IMR-90 (cell line): ENCODE measurements around the gene GPC5. TPM values are rescaled to one million over a fixed set of nuclear protein-coding genes. Genes with fewer than 3 reads are reported as not detected.

ENCODE experiments used
- ATAC-seq: fragments of 200-7000 bp; cut with Tn5 transposase; 2 replicates; pipeline ENCODE4 v1.9.1; 2020; ENCODE audit warnings: low read depth, mild to moderate bottlenecking, moderate library complexity
- BruUV-seq: library from RNA; stranded (reverse); fragments of 400-500 nt; replicated peaks from 2 replicates; lab custom pipeline; 2021; lab: Mats Ljungman, UMichigan
- CTCF ChIA-PET: fragments of 300-600 bp; formaldehyde crosslinking; extraction: SDS; loops from one replicate; lab custom pipeline; 2021; ENCODE audit warnings: antibody characterized with exemption; lab: Yijun Ruan, JAX
- POLR2A ChIA-PET: fragments of 300-600 bp; sonication (Branson Sonifier 250); formaldehyde crosslinking; loops from one replicate; lab custom pipeline; 2022; ENCODE audit warnings: antibody characterized with exemption; ENCODE audit not compliant: unreplicated experiment; lab: Charles Lee
- DNase-seq: peaks from one replicate; pipeline ENCODE4 v3.0.0; 2013
- H2AFZ ChIP-seq: replicated peaks from 2 replicates; pipeline ENCODE3; 2013; ENCODE audit warnings: low read length, mild to moderate bottlenecking; ENCODE audit not compliant: poor library complexity
- H2AK5ac ChIP-seq: 2 replicates; pipeline ENCODE4 v1.6.1; 2013; ENCODE audit warnings: low read depth, low read length, inconsistent platforms
- H2AK9ac ChIP-seq: replicated peaks from 2 replicates; pipeline ENCODE3; 2013; ENCODE audit warnings: mild to moderate bottlenecking, low read depth, low read length, moderate library complexity; ENCODE audit not compliant: poor library complexity
- H2BK120ac ChIP-seq: 2 replicates; pipeline ENCODE4 v1.6.1; 2013; ENCODE audit warnings: low read depth, low read length, inconsistent platforms
- H2BK15ac ChIP-seq: 3 replicates; pipeline ENCODE4 v1.6.1; 2013; ENCODE audit warnings: low read depth, low read length, inconsistent platforms
- H2BK20ac ChIP-seq: 2 replicates; pipeline ENCODE4 v1.6.1; 2013; ENCODE audit warnings: low read depth, mild to moderate bottlenecking, inconsistent platforms, low read length, moderate library complexity
- H2BK5ac ChIP-seq: 2 replicates; pipeline ENCODE4 v1.6.1; 2013; ENCODE audit warnings: mild to moderate bottlenecking, low read depth, low read length, inconsistent platforms; ENCODE audit not compliant: poor library complexity, severe bottlenecking
- H3K14ac ChIP-seq: replicated peaks from 2 replicates; pipeline ENCODE4 v1.6.1; 2013; ENCODE audit warnings: low read depth, low read length, inconsistent platforms
- H3K18ac ChIP-seq: 2 replicates; pipeline ENCODE4 v1.6.1; 2013; ENCODE audit warnings: low read depth, low read length, control low read depth
- H3K23ac ChIP-seq: 2 replicates; pipeline ENCODE4 v1.6.1; 2013; ENCODE audit warnings: low read depth, low read length, inconsistent platforms
- H3K27ac ChIP-seq: 2 replicates; pipeline ENCODE4 v1.5.1; 2013; ENCODE audit warnings: mild to moderate bottlenecking, control low read depth, low read length; ENCODE audit not compliant: insufficient read depth
- H3K27me3 ChIP-seq: 2 replicates; pipeline ENCODE4 v1.6.1; 2013; ENCODE audit warnings: low read length; ENCODE audit not compliant: control insufficient read depth, insufficient read depth
- H3K36me3 ChIP-seq: 2 replicates; pipeline ENCODE4 v1.6.1; 2013; ENCODE audit warnings: low read length, mixed read lengths; ENCODE audit not compliant: control insufficient read depth, insufficient read depth
- H3K4ac ChIP-seq: 2 replicates; pipeline ENCODE4 v1.6.1; 2013; ENCODE audit warnings: low read depth, low read length, inconsistent platforms
- H3K4me1 ChIP-seq: 2 replicates; pipeline ENCODE4 v1.6.1; 2013; ENCODE audit warnings: low read length, mixed read lengths; ENCODE audit not compliant: control insufficient read depth, insufficient read depth
- H3K4me2 ChIP-seq: 2 replicates; pipeline ENCODE4 v1.6.1; 2013; ENCODE audit warnings: low read depth, mild to moderate bottlenecking, control low read depth, low read length, moderate library complexity
- H3K4me3 ChIP-seq: 2 replicates; pipeline ENCODE4 v1.5.1; 2013; ENCODE audit warnings: low read depth, mild to moderate bottlenecking, control low read depth, low read length, moderate library complexity; ENCODE audit not compliant: insufficient read depth
- H3K56ac ChIP-seq: 2 replicates; pipeline ENCODE4 v1.6.1; 2013; ENCODE audit warnings: low read length, inconsistent platforms; ENCODE audit not compliant: insufficient read depth; ENCODE audit errors: extremely low read depth
- H3K79me1 ChIP-seq, 2 experiments: 2 replicates each; pipeline ENCODE4 v1.6.1; 2013; ENCODE audit warnings: low read length in 2 of 2, inconsistent platforms in 1 of 2, low read depth in 1 of 2
- H3K9ac ChIP-seq: 2 replicates; pipeline ENCODE4 v1.6.1; 2013; ENCODE audit warnings: low read depth, low read length, control low read depth
- H3K9me1 ChIP-seq: 2 replicates; pipeline ENCODE4 v1.6.1; 2013; ENCODE audit warnings: low read length, inconsistent platforms; ENCODE audit not compliant: insufficient read depth
- H3K9me3 ChIP-seq: 2 replicates; pipeline ENCODE4 v1.6.1; 2013; ENCODE audit warnings: low read length; ENCODE audit not compliant: control insufficient read depth, insufficient read depth
- H4K20me1 ChIP-seq: 2 replicates; pipeline ENCODE4 v1.6.1; 2013; ENCODE audit warnings: low read length, inconsistent platforms; ENCODE audit not compliant: insufficient read depth
- H4K5ac ChIP-seq: 2 replicates; pipeline ENCODE4 v1.6.1; 2013; ENCODE audit warnings: mild to moderate bottlenecking, low read depth, low read length, control low read depth
- H4K8ac ChIP-seq, 2 experiments: 2 replicates each; pipeline ENCODE4 v1.6.1; 2013; ENCODE audit warnings: low read depth in 2 of 2, low read length in 2 of 2, control low read depth in 1 of 2, inconsistent platforms in 1 of 2
- H4K91ac ChIP-seq: 2 replicates; pipeline ENCODE4 v1.6.1; 2013; ENCODE audit warnings: low read depth, low read length, inconsistent platforms; ENCODE audit not compliant: insufficient read depth
- CTCF ChIP-seq: conservative IDR thresholded peaks from 2 replicates; pipeline ENCODE4 v1.5.1; 2012; ENCODE audit warnings: mild to moderate bottlenecking, low read depth, low read length, improper control_type of control experiment
- NFE2L2 ChIP-seq: fragments of 150-350 bp; IDR thresholded peaks from 2 replicates; pipeline ENCODE4 v1.6.1; 2016; ENCODE audit warnings: low read depth, mild to moderate bottlenecking, low read length
- RCOR1 ChIP-seq: IDR thresholded peaks from 2 replicates; pipeline ENCODE4 v1.6.1; 2012; ENCODE audit warnings: mild to moderate bottlenecking, low read length, improper control_type of control experiment; ENCODE audit not compliant: insufficient replicate concordance
- RFX5 ChIP-seq: IDR thresholded peaks from 2 replicates; pipeline ENCODE4 v1.8.0; 2012; ENCODE audit warnings: low read depth, mild to moderate bottlenecking, low read length, moderate library complexity
- SMC3 ChIP-seq: fragments of 150-350 bp; IDR thresholded peaks from 2 replicates; pipeline ENCODE4 v1.6.1; 2016; ENCODE audit warnings: low read depth, mild to moderate bottlenecking, antibody characterized with exemption, low read length, moderate library complexity
- dilution Hi-C: fragments of 300-500 bp; cut with HindIII; formaldehyde crosslinking; loops from one replicate; pipeline ENCODE4 v1.14.3; 2018; ENCODE audit warnings: low sequenced_read_pairs; ENCODE audit not compliant: unreplicated experiment
- in situ Hi-C: fragments of 300-500 bp; cut with MboI; formaldehyde crosslinking; loops from 3 replicates; pipeline ENCODE4 v1.14.3; 2019; ENCODE audit warnings: low sequenced_read_pairs, inconsistent platforms, mixed read lengths
- intact Hi-C: fragments of 100-400 bp; cut with micrococcal nuclease; formaldehyde crosslinking; loops from 2 replicates; pipeline ENCODE4 v1.10.0; 2022
- polyA plus RNA-seq, 3 experiments: library from polyadenylated mRNA; depleted of rRNA; stranded (reverse); fragments of >200 nt; gene quantifications; 2 replicates each; pipeline ENCODE4 v1.2.3, GENCODE V29; 2012; ENCODE audit warnings: low replicate concordance in 1 of 3
- total RNA-seq: library from RNA; depleted of rRNA; stranded (reverse); fragments of >200 nt; gene quantifications from 2 replicates; pipeline ENCODE4 v1.2.3, GENCODE V29; 2012

The GPC5 gene
- total and polyA plus RNA-seq, 2 of the 4 experiments (the other 2 are of a cell fraction), result 0.94 to 1.8 TPM

- no peak overlapping the region for H3K4me3 ChIP-seq
- no peaks in the 10 kb centered on the region for H4K20me1 ChIP-seq
- no peak overlapping the region for H2BK15ac ChIP-seq
- no peak overlapping the region for H2AFZ ChIP-seq
- no peak overlapping the region for H3K14ac ChIP-seq
- H3K23ac ChIP-seq, result no peak overlapping the region
- no peak overlapping the region for H4K5ac ChIP-seq
- H2BK5ac ChIP-seq, result no peak overlapping the region
- POLR2A ChIA-PET, result no interaction called here
- no peak overlapping the region for H2AK5ac ChIP-seq
- no peak overlapping the region for H4K8ac ChIP-seq
- H3K27me3 ChIP-seq, result no peaks in the 10 kb centered on the region
- H3K18ac ChIP-seq, result no peak overlapping the region
- no peak overlapping the region for H3K9ac ChIP-seq
- H4K91ac ChIP-seq, result no peak overlapping the region
- intact Hi-C loops (no loop called here), dilution Hi-C loops (no loop called here), in situ Hi-C loops (no loop called here)
- H2BK120ac ChIP-seq, result no peak overlapping the region
- CTCF ChIA-PET, result no interaction called here
- H3K56ac ChIP-seq, result no peak overlapping the region
- ATAC-seq, result no peak
- no peak overlapping the region for H3K4me2 ChIP-seq
- no peaks in the 10 kb centered on the region for H3K79me1 ChIP-seq
- no peak overlapping the region for H2BK20ac ChIP-seq
- H2AK9ac ChIP-seq, result no peak overlapping the region
- H3K9me1 ChIP-seq, result no peaks in the 10 kb centered on the region
- H3K27ac ChIP-seq, result no peak overlapping the region
- no peak for DNase-seq
- H3K36me3 ChIP-seq, result no peaks in the 10 kb centered on the region
- no peaks in the 10 kb centered on the region for H3K4me1 ChIP-seq
- no peaks in the 10 kb centered on the region for H3K9me3 ChIP-seq
- no TSS peak for BruUV-seq
- H3K4ac ChIP-seq, result no peak overlapping the region
- TF ChIP-seq SMC3, result no peak
- TF ChIP-seq RCOR1, result no peak
- TF ChIP-seq NFE2L2, result no peak
- no peak for TF ChIP-seq RFX5
- TF ChIP-seq CTCF, result no peak
Observed at GRCh38 chr13:91660076-91660415, 261.6 kb downstream of the GPC5 start.
